ENCODE data around the gene ERMAP. TPM values are rescaled to one million over a fixed set of nuclear protein-coding genes. Genes with fewer than 3 reads are reported as not detected.

The ERMAP gene
- total and polyA plus RNA-seq, 12 donors = 8.1 to 24.7 (median 15.3) TPM

- TF ChIP-seq POLR2A (IDR thresholded peaks at IDR 0.05) = no peak
- no peak for TF ChIP-seq CTCF (IDR thresholded peaks at IDR 0.05)
- no peak overlapping the region for H3K4me3 ChIP-seq
- no peak overlapping the region for H3K27ac ChIP-seq
- no peaks in the 10 kb centered on the region for H3K27me3 ChIP-seq
- no peak for DNase-seq
- H3K36me3 ChIP-seq (replicated peaks in 1 of 2) = peaks cover 0 to 7% of the 10 kb centered on the region in 2 donors
- peaks cover 0 to 26% of the 10 kb centered on the region in 2 donors for H3K4me1 ChIP-seq (replicated peaks in 1 of 2)
- H3K9me3 ChIP-seq (replicated peaks in 1 of 3) = no peaks in the 10 kb centered on the region
- intact Hi-C loops (cut with DNase I) = no loop called here
- WGBS, 4 donors = 89 to 97% (median 95%) methylated on average over 2 of the region's 2 CpGs
Observed at GRCh38 chr1:42848823-42849537, 32.1 kb downstream of the ERMAP start.

GRCh38 chr1:42849944-42850343 lies 33.0 kb downstream of the ERMAP start:
- peaks cover 0 to 22% of the 10 kb centered on the region in 2 donors for H3K4me1 ChIP-seq (replicated peaks in 1 of 2)
- no peaks in the 10 kb centered on the region for H3K9me3 ChIP-seq (replicated peaks in 1 of 3)
- peaks cover 0 to 7% of the 10 kb centered on the region in 2 donors for H3K36me3 ChIP-seq (replicated peaks in 1 of 2)
- DNase-seq = no peak
- 96 to 98% (median 97%) methylated on average over 5 of the region's 5 CpGs for WGBS, 4 donors
- no peak overlapping the region for H3K27ac ChIP-seq
- TF ChIP-seq CTCF (IDR thresholded peaks at IDR 0.05) = no peak
- no peak for TF ChIP-seq POLR2A (IDR thresholded peaks at IDR 0.05)
- H3K27me3 ChIP-seq = no peaks in the 10 kb centered on the region
- intact Hi-C loops (cut with DNase I) = no loop called here
- no peak overlapping the region for H3K4me3 ChIP-seq

- WGBS, 4 donors = 97 to 100% (median 98%) methylated on average over 6 to 15 of the region's 15 CpGs
- Histone ChIP-seq H3K4me3 (no peak overlapping the region), H3K36me3 (replicated peaks in 1 of 2) (peaks cover 0 to 7% of the 10 kb centered on the region in 2 donors), H3K4me1 (replicated peaks in 1 of 2) (peaks cover 0 to 12% of the 10 kb centered on the region in 2 donors), H3K9me3 (replicated peaks in 1 of 3) (no peaks in the 10 kb centered on the region), H3K27ac (no peak overlapping the region), H3K27me3 (no peaks in the 10 kb centered on the region)
- no peak for DNase-seq
- intact Hi-C loops (cut with DNase I) = no loop called here
- TF ChIP-seq CTCF (IDR thresholded peaks at IDR 0.05) (no peak), POLR2A (IDR thresholded peaks at IDR 0.05) (no peak)
Observed at GRCh38 chr1:42851420-42851819, 34.5 kb downstream of the ERMAP start.

- peaks cover 0 to 12% of the 10 kb centered on the region in 2 donors for H3K4me1 ChIP-seq (replicated peaks in 1 of 2)
- no peak for TF ChIP-seq CTCF (IDR thresholded peaks at IDR 0.05)
- no peak for TF ChIP-seq POLR2A (IDR thresholded peaks at IDR 0.05)
- intact Hi-C loops (cut with DNase I) = no loop called here
- 80 to 94% (median 91%) methylated on average over 2 of the region's 2 CpGs for WGBS, 4 donors
- H3K4me3 ChIP-seq = no peak overlapping the region
- H3K27me3 ChIP-seq = no peaks in the 10 kb centered on the region
- H3K27ac ChIP-seq = no peak overlapping the region
- no peaks in the 10 kb centered on the region for H3K9me3 ChIP-seq (replicated peaks in 1 of 3)
- H3K36me3 ChIP-seq (replicated peaks in 1 of 2) = peaks cover 0 to 7% of the 10 kb centered on the region in 2 donors
- no peak for DNase-seq
Observed at GRCh38 chr1:42851960-42852607, 35.2 kb downstream of the ERMAP start.

Measured in adrenal gland (tissue), 12 donors.